WTC11 (cell line): ENCODE results near the gene RREB1.

Experiments
- ATF2 ChIP-seq: sonication (generic); formaldehyde crosslinking; IDR thresholded peaks from 2 replicates; pipeline ENCODE4 v1.8.1; 2022; ENCODE audit warnings: low read depth, missing genetic modification reagents, borderline replicate concordance
- CTCF ChIP-seq: fragments of 200-600 bp; IDR thresholded peaks from 2 replicates; pipeline ENCODE4 v1.8.0; 2022; ENCODE audit warnings: antibody characterized with exemption
- MAX ChIP-seq: sonication (generic); formaldehyde crosslinking; IDR thresholded peaks from 2 replicates; pipeline ENCODE4 v1.8.0; 2022; ENCODE audit warnings: mild to moderate bottlenecking, missing genetic modification reagents
- MYBL2 ChIP-seq: sonication (generic); formaldehyde crosslinking; IDR thresholded peaks from 2 replicates; pipeline ENCODE4 v1.8.1; 2023; ENCODE audit warnings: mild to moderate bottlenecking, moderate library complexity, missing genetic modification reagents
- NR2C2 ChIP-seq: sonication (generic); formaldehyde crosslinking; IDR thresholded peaks from 2 replicates; pipeline ENCODE4 v1.8.0; 2022; ENCODE audit warnings: mild to moderate bottlenecking, missing genetic modification reagents
- SP1 ChIP-seq: sonication (generic); formaldehyde crosslinking; conservative IDR thresholded peaks from 2 replicates; pipeline ENCODE4 v1.8.1; 2022; ENCODE audit warnings: missing genetic modification reagents
- ZNF121 ChIP-seq: sonication (generic); formaldehyde crosslinking; IDR thresholded peaks from 2 replicates; pipeline ENCODE4 v1.8.0; 2023; ENCODE audit warnings: missing genetic modification reagents
- TF ChIP-seq, protein P1 (sequence below): sonication (generic); formaldehyde crosslinking; IDR thresholded peaks from 2 replicates; pipeline ENCODE4 v1.8.1; 2022; ENCODE audit warnings: low read depth, mild to moderate bottlenecking, moderate library complexity, missing genetic modification reagents, borderline replicate concordance

GRCh38 chr6:7165002-7165889 is 57.5 kb downstream of the RREB1 start:
- TF ChIP-seq CTCF (no peak), MAX (no peak), ATF2 (CRISPR knock-in tag) (no peak), NR2C2 (CRISPR knock-in tag) (no peak), ZNF121 (CRISPR knock-in tag) (no peak), SP1 (CRISPR knock-in tag) (no peak), MYBL2 (CRISPR knock-in tag) (no peak)
- TF ChIP-seq, protein P1, sequence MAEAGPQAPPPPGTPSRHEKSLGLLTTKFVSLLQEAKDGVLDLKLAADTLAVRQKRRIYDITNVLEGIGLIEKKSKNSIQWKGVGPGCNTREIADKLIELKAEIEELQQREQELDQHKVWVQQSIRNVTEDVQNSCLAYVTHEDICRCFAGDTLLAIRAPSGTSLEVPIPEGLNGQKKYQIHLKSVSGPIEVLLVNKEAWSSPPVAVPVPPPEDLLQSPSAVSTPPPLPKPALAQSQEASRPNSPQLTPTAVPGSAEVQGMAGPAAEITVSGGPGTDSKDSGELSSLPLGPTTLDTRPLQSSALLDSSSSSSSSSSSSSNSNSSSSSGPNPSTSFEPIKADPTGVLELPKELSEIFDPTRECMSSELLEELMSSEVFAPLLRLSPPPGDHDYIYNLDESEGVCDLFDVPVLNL (CRISPR knock-in tag) = no peak
